ENCODE results near the gene WDR49. TPM values are rescaled to one million over a fixed set of nuclear protein-coding genes. Genes with fewer than 3 reads are reported as not detected.

Gene WDR49
- total RNA-seq, 2 donors from 2014 or later: 0.93 to 1.6 TPM

DNA sequence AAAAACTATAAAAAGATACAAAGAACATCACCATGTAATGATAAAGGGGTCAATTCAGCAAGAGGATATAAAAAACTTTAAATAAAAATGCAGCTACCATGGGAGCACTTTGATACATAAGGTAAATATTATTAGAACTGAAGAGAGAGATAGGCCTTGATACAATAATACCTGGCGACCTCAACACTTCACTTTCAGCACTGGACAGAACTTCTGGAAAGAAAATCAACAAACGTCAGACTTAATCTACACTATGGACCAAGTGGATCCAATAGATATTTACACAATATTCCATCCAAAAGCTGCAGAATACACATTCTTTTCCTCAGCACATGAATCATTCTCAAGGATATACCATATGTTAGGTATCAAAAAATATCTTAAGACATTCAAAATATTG is 42.0 kb downstream of the WDR49 start:
- Mint-ChIP-seq H3K27ac (no peak overlapping the region), H3K4me1 (no peaks in the 10 kb centered on the region), H3K36me3 (ENCODE audit: low read depth) (no peaks in the 10 kb centered on the region), H3K4me3 (no peak overlapping the region), H3K27me3 (ENCODE audit: insufficient read depth) (no peaks in the 10 kb centered on the region), H3K9me3 (no peaks in the 10 kb centered on the region)
- WGBS, 2 experiments (ENCODE audit: insufficient coverage in 1 of 2, insufficient read length in 1 of 2): 87 to 100% methylated on average over 2 of the region's 2 CpGs
- Histone ChIP-seq H3K36me3 (ENCODE audit: control insufficient read depth, insufficient read depth, low read length) (no peaks in the 10 kb centered on the region), H3K27me3 (ENCODE audit: control insufficient read depth, insufficient read depth, low read length, poor library complexity, severe bottlenecking) (no peaks in the 10 kb centered on the region), H3K9ac (ENCODE audit: extremely low read depth, low read length, poor library complexity, severe bottlenecking) (no peak overlapping the region), H3K4me3 (ENCODE audit: low read length) (no peak overlapping the region), H3K9me3 (ENCODE audit: control insufficient read depth, low read length) (no peaks in the 10 kb centered on the region), H3K27ac (ENCODE audit: low read depth, low read length) (no peak overlapping the region), H3K4me1 (ENCODE audit: control insufficient read depth, insufficient read depth, low read length) (no peaks in the 10 kb centered on the region)
- DNase-seq: no peak
- TF ChIP-seq, protein P1, sequence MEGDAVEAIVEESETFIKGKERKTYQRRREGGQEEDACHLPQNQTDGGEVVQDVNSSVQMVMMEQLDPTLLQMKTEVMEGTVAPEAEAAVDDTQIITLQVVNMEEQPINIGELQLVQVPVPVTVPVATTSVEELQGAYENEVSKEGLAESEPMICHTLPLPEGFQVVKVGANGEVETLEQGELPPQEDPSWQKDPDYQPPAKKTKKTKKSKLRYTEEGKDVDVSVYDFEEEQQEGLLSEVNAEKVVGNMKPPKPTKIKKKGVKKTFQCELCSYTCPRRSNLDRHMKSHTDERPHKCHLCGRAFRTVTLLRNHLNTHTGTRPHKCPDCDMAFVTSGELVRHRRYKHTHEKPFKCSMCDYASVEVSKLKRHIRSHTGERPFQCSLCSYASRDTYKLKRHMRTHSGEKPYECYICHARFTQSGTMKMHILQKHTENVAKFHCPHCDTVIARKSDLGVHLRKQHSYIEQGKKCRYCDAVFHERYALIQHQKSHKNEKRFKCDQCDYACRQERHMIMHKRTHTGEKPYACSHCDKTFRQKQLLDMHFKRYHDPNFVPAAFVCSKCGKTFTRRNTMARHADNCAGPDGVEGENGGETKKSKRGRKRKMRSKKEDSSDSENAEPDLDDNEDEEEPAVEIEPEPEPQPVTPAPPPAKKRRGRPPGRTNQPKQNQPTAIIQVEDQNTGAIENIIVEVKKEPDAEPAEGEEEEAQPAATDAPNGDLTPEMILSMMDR (conservative IDR thresholded peaks at IDR 0.05): no peak

DNA sequence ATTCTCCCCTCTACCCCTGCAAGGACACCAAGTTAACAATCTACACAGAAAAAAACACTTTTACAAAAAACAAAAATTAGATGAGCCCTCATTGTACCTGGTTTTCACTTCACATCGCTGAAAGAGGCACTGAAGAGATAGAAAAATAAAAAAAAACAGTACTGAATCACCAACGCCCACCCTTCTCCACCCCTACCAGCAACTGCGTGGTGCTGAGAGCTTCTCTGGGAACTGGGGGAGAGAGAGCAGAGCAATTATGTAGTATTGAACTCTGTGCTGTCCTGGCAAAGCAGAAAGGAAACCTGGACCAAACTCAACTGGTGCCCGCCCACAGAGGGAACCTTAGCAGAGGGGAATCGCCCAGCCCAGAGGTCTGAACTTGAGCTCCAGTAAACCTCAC is 44.6 kb downstream of the WDR49 start:
- no peaks in the 10 kb centered on the region for H3K27me3 ChIP-seq (ENCODE audit: control insufficient read depth, insufficient read depth, low read length, poor library complexity, severe bottlenecking)
- H3K36me3 ChIP-seq (ENCODE audit: control insufficient read depth, insufficient read depth, low read length): no peaks in the 10 kb centered on the region
- DNase-seq: no peak
- no peak overlapping the region for H3K27ac ChIP-seq (ENCODE audit: low read depth, low read length)
- no peak overlapping the region for H3K9ac ChIP-seq (ENCODE audit: extremely low read depth, low read length, poor library complexity, severe bottlenecking)
- no peak overlapping the region for H3K4me3 ChIP-seq (ENCODE audit: low read length)
- H3K27me3 Mint-ChIP-seq (ENCODE audit: insufficient read depth): no peaks in the 10 kb centered on the region
- H3K9me3 Mint-ChIP-seq: no peaks in the 10 kb centered on the region
- no peaks in the 10 kb centered on the region for H3K9me3 ChIP-seq (ENCODE audit: control insufficient read depth, low read length)
- peaks cover 8% of the 10 kb centered on the region for H3K4me1 Mint-ChIP-seq
- TF ChIP-seq, protein P1 (conservative IDR thresholded peaks at IDR 0.05): no peak
- no peak overlapping the region for H3K27ac Mint-ChIP-seq
- no peaks in the 10 kb centered on the region for H3K4me1 ChIP-seq (ENCODE audit: control insufficient read depth, insufficient read depth, low read length)
- H3K36me3 Mint-ChIP-seq (ENCODE audit: low read depth): no peaks in the 10 kb centered on the region
- H3K4me3 Mint-ChIP-seq: no peak overlapping the region
- WGBS, 2 experiments (ENCODE audit: insufficient coverage in 1 of 2, insufficient read length in 1 of 2): 94 to 100% methylated on average over 1 to 4 of the region's 5 CpGs

DNA sequence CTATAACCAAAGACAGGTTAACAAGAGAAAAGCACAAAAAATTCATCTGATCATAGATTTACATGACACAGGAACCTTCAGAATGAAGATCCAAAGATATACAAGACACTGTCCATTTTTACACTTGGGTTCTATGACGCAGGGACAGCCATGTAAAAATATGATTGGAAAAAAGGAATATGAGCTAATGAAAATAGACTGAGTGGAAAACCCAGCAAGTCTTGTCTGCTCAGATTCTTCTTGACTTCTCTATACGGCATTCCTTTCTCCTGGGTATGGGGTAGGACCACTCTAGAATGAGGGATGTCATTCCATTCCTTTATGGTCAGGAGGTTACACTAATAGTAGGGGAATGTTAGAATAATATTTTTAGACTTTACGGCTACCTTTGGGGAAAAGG is 46.9 kb downstream of the WDR49 start:
- Histone ChIP-seq H3K36me3 (ENCODE audit: control insufficient read depth, insufficient read depth, low read length) (no peaks in the 10 kb centered on the region), H3K9ac (ENCODE audit: extremely low read depth, low read length, poor library complexity, severe bottlenecking) (no peak overlapping the region), H3K9me3 (ENCODE audit: control insufficient read depth, low read length) (no peaks in the 10 kb centered on the region), H3K4me1 (ENCODE audit: control insufficient read depth, insufficient read depth, low read length) (no peaks in the 10 kb centered on the region), H3K27ac (ENCODE audit: low read depth, low read length) (no peak overlapping the region), H3K27me3 (ENCODE audit: control insufficient read depth, insufficient read depth, low read length, poor library complexity, severe bottlenecking) (no peaks in the 10 kb centered on the region), H3K4me3 (ENCODE audit: low read length) (no peak overlapping the region)
- TF ChIP-seq, protein P1 (conservative IDR thresholded peaks at IDR 0.05): no peak
- Mint-ChIP-seq H3K4me3 (no peak overlapping the region), H3K27me3 (ENCODE audit: insufficient read depth) (no peaks in the 10 kb centered on the region), H3K27ac (no peak overlapping the region), H3K9me3 (no peaks in the 10 kb centered on the region), H3K4me1 (peaks cover 8% of the 10 kb centered on the region), H3K36me3 (ENCODE audit: low read depth) (no peaks in the 10 kb centered on the region)
- no peak for DNase-seq
- 98 to 100% methylated on average over 2 to 3 of the region's 3 CpGs for WGBS, 2 experiments (ENCODE audit: insufficient coverage in 1 of 2, insufficient read length in 1 of 2)

Measured in endodermal cell (in vitro differentiated cells).